Left ventricle myocardium superior (tissue), 1 donor: ENCODE results near the gene AMFR. TPM values are rescaled to one million over a fixed set of nuclear protein-coding genes. Genes with fewer than 3 reads are reported as not detected.

Experiments used
- ATAC-seq: fragments of 200-7000 bp; cut with Tn5 transposase; one replicate; pipeline ENCODE4 v1.9.1; 2020; ENCODE audit warnings: mild to moderate bottlenecking, moderate library complexity
- DNase-seq: peaks from one replicate; pipeline ENCODE4 v3.0.0-alpha.2; 2020
- intact Hi-C: fragments of 100-400 bp; cut with micrococcal nuclease; formaldehyde crosslinking; loops from one replicate; pipeline ENCODE4 v1.11.0; 2022
- long read RNA-seq: library from polyadenylated mRNA; unstranded; transcript quantifications from one replicate; pipeline ENCODE4 v2.0.0, GENCODE V29; 2021
- total RNA-seq: library from RNA; stranded (reverse); fragmentation: NEBNext Ultra II Directional; extraction: Animal tissue kit (Norgen Biotek cat#: 25700); gene quantifications from one replicate; pipeline ENCODE4 v1.2.1, GENCODE V29; 2021
- donor health status: DM: no; HTN: yes; CAD: no; lungs with severe emphysema.

The AMFR gene
- 59.1 TPM for total RNA-seq
- long read RNA-seq, transcript AMFR-201 (14 exons, 3,600 nt): major isoform, 48 of 64 reads
- long read RNA-seq, transcript AMFR-208 (1 exons, 1,844 nt): minor isoform, 10 of 64 reads
- long read RNA-seq, partial matches to known transcripts: 3 of 64 reads
- long read RNA-seq, other reads (novel, unspliced or antisense): 1 of 64 reads

- DNase-seq (peak; percentile 89), ATAC-seq (peak; percentile 97)
- intact Hi-C loops: no loop called here
Observed at GRCh38 chr16:56425439-56425832, at the start of gene AMFR. TSS of gene AMFR (minus strand) at chr16:56425545. CDS start at chr16:56425327, 218 bp downstream.

- intact Hi-C loops: no loop called here
- ATAC-seq (no peak), DNase-seq (no peak)
Observed at GRCh38 chr16:56470666-56471065, 45.3 kb upstream of the AMFR start.

GRCh38 chr16:56470232-56470631 is 44.9 kb upstream of the AMFR start:
- intact Hi-C loops: no loop called here
- no peak for ATAC-seq
- DNase-seq: no peak

- DNase-seq (no peak), ATAC-seq (no peak)
- intact Hi-C loops: no loop called here
Observed at GRCh38 chr16:56469748-56470147, 44.4 kb upstream of the AMFR start.

GRCh38 chr16:56468800-56469199 is 43.5 kb upstream of the AMFR start:
- intact Hi-C loops: no loop called here
- ATAC-seq (no peak), DNase-seq (no peak)

GRCh38 chr16:56466344-56466743 is 41.0 kb upstream of the AMFR start:
- no peak for ATAC-seq
- intact Hi-C loops: no loop called here

GRCh38 chr16:56463153-56463552 is 37.8 kb upstream of the AMFR start:
- ATAC-seq: no peak
- no peak for DNase-seq
- intact Hi-C loops: no loop called here

More at GRCh38 chr16:56466344-56466743, 41.0 kb upstream of the AMFR start:
- no peak for DNase-seq

- DNase-seq (no peak), ATAC-seq (no peak)
- intact Hi-C loops: no loop called here
Observed at GRCh38 chr16:56462064-56462796, 36.9 kb upstream of the AMFR start.

- intact Hi-C loops: no loop called here
- no peak for ATAC-seq
Observed at GRCh38 chr16:56460101-56460500, 34.8 kb upstream of the AMFR start.

GRCh38 chr16:56457927-56458470 is 32.7 kb upstream of the AMFR start:
- intact Hi-C loops: no loop called here
- no peak for DNase-seq
- ATAC-seq: no peak

More at GRCh38 chr16:56460101-56460500, 34.8 kb upstream of the AMFR start:
- no peak for DNase-seq

GRCh38 chr16:56451753-56452689 is 26.7 kb upstream of the AMFR start:
- DNase-seq (peak; percentile 34), ATAC-seq (peak; percentile 71)
- intact Hi-C loops: no loop called here

GRCh38 chr16:56450986-56451752 is 25.8 kb upstream of the AMFR start, which contains the start of the genes NUDT21 and OGFOD1:
TSS of gene NUDT21 (minus strand) at chr16:56451332. CDS start at chr16:56451202, 130 bp downstream.
TSS of gene OGFOD1 (plus strand) at chr16:56451554. CDS start at chr16:56451613, 59 bp downstream.
- intact Hi-C loops: no loop called here
- ATAC-seq (peak; percentile 99), DNase-seq (peak; percentile 94)

GRCh38 chr16:56450275-56450985 is 25.1 kb upstream of the AMFR start:
- peak; percentile 17 for ATAC-seq
- DNase-seq: no peak
- intact Hi-C loops: no loop called here

GRCh38 chr16:56448005-56448404 is 22.7 kb upstream of the AMFR start:
- intact Hi-C loops: no loop called here
- ATAC-seq (no peak), DNase-seq (no peak)

- ATAC-seq: no peak
- no peak for DNase-seq
- intact Hi-C loops: no loop called here
Observed at GRCh38 chr16:56447286-56447685, 21.9 kb upstream of the AMFR start.

- intact Hi-C loops: no loop called here
- ATAC-seq (no peak), DNase-seq (no peak)
Observed at GRCh38 chr16:56438038-56438437, 12.7 kb upstream of the AMFR start.

- no peak for ATAC-seq
- intact Hi-C loops: no loop called here
- DNase-seq: no peak
Observed at GRCh38 chr16:56436258-56436657, 10.9 kb upstream of the AMFR start.

- no peak for ATAC-seq
- DNase-seq: no peak
- intact Hi-C loops: no loop called here
Observed at GRCh38 chr16:56428091-56428490, 2.7 kb upstream of the AMFR start.
